HepG2 (cell line): ENCODE data around the gene SMCO4. TPM values are rescaled to one million over a fixed set of nuclear protein-coding genes. Genes with fewer than 3 reads are reported as not detected.

Experiments
- ARID5B ChIP-seq: IDR thresholded peaks from 2 replicates; pipeline ENCODE4 v1.4.0; 2020; ENCODE audit warnings: mild to moderate bottlenecking, missing genetic modification reagents
- ASH2L ChIP-seq: fragments of 300-600, 200-600 bp; sonication (generic); IDR thresholded peaks from 2 replicates; pipeline ENCODE4 v1.7.0; 2017; ENCODE audit warnings: low read depth, mild to moderate bottlenecking, moderate library complexity, mixed read lengths, low read length; ENCODE audit not compliant: insufficient read length
- HDAC2 ChIP-seq: sonication (generic); formaldehyde crosslinking; IDR thresholded peaks from 2 replicates; pipeline ENCODE4 v1.4.0; 2020; ENCODE audit warnings: missing genetic modification reagents
- HNF1B ChIP-seq: sonication (generic); formaldehyde crosslinking; IDR thresholded peaks from 2 replicates; pipeline ENCODE4 v1.5.1; 2020; ENCODE audit warnings: mild to moderate bottlenecking, moderate library complexity, missing genetic modification reagents
- JUND ChIP-seq: sonication (generic); formaldehyde crosslinking; IDR thresholded peaks from 2 replicates; pipeline ENCODE4 v1.8.0; 2022; ENCODE audit warnings: mild to moderate bottlenecking, missing genetic modification reagents
- LCORL ChIP-seq, 2 experiments: fragments of 450-650 bp in 1 of 2; sonication (generic) in 1 of 2; formaldehyde crosslinking in 1 of 2; IDR thresholded peaks; 2 replicates each; pipeline versions ENCODE4 v1.5.0 to v1.6.1; 2017 to 2020; ENCODE audit warnings: antibody characterized with exemption in 1 of 2, missing genetic modification reagents in 1 of 2
- PATZ1 ChIP-seq: sonication (generic); formaldehyde crosslinking; IDR thresholded peaks from 2 replicates; pipeline ENCODE4 v1.4.0; 2020; ENCODE audit warnings: missing genetic modification reagents
- RBFOX2 ChIP-seq: fragments of 200-400 bp; formaldehyde crosslinking; IDR thresholded peaks from 2 replicates; pipeline ENCODE4 v1.6.1; 2017; ENCODE audit warnings: low read depth, mild to moderate bottlenecking, low read length
- SALL1 ChIP-seq: sonication (generic); formaldehyde crosslinking; IDR thresholded peaks from 2 replicates; pipeline ENCODE4 v1.8.0; 2022; ENCODE audit warnings: mild to moderate bottlenecking, missing genetic modification reagents
- ZFP91 ChIP-seq: sonication (generic); formaldehyde crosslinking; IDR thresholded peaks from 2 replicates; pipeline ENCODE4 v1.9.0; 2022; ENCODE audit warnings: missing genetic modification reagents, mild to moderate bottlenecking, borderline replicate concordance
- ZNF317 ChIP-seq: sonication (generic); formaldehyde crosslinking; IDR thresholded peaks from 2 replicates; pipeline ENCODE4 v1.5.0; 2020; ENCODE audit warnings: mild to moderate bottlenecking, missing genetic modification reagents
- ZNF354B ChIP-seq: sonication (generic); formaldehyde crosslinking; IDR thresholded peaks from 2 replicates; pipeline ENCODE4 v1.8.0; 2022; ENCODE audit warnings: mild to moderate bottlenecking, missing genetic modification reagents
- ZNF501 ChIP-seq: sonication (generic); formaldehyde crosslinking; IDR thresholded peaks from 2 replicates; pipeline ENCODE4 v1.5.1; 2020; ENCODE audit warnings: mild to moderate bottlenecking, moderate library complexity, missing genetic modification reagents
- ZNF558 ChIP-seq: sonication (generic); formaldehyde crosslinking; IDR thresholded peaks from 2 replicates; pipeline ENCODE4 v1.9.0; 2022; ENCODE audit warnings: mild to moderate bottlenecking, missing genetic modification reagents, borderline replicate concordance
- polyA plus RNA-seq, 8 experiments: library from polyadenylated mRNA; depleted of rRNA in 3 of 8; stranded (reverse) in 7 of 8; unstranded in 1 of 8; fragments of >200 nt; fragmentation: Illumina TruSeq in 4 of 8; extraction: Trizol in 4 of 8; gene quantifications; 2 replicates each; pipeline versions ENCODE4 v1.2.1 to v1.2.3, GENCODE V29; 2011 to 2016; ENCODE audit warnings: low read depth in 4 of 8, missing spikeins in 1 of 8, mixed read lengths in 1 of 8; ENCODE audit not compliant: insufficient read depth in 1 of 8
- total RNA-seq, 5 experiments: library from RNA; depleted of rRNA; stranded (reverse); fragments of >200 nt; fragmentation: Illumina TruSeq; extraction: Trizol; gene quantifications; 2 replicates each; pipeline ENCODE4 v1.2.3, GENCODE V29; 2016; ENCODE audit warnings: low read depth in 1 of 5

Gene SMCO4
- total and polyA plus RNA-seq, 2 of the 13 experiments (the other 11 are each of a cell fraction or from before 2014, with no cell fraction given): 10.6 to 28.5 TPM

GRCh38 chr11:93541884-93542810, 1.0 kb downstream of the SMCO4 start (continued):
- TF ChIP-seq PATZ1 (CRISPR knock-in tag) (peak; percentile 15; the same call in 1 of the 2 replicates), ZFP91 (peak; percentile 64; the same call in 1 of the 2 replicates), ZNF354B (CRISPR knock-in tag) (no peak), SALL1 (0 out of 2 replicates have a peak, but pooled peaks have one; percentile 30), JUND (CRISPR knock-in tag) (peak; percentile 64; the same call in 1 of the 2 replicates), ASH2L (peak; percentile 19), ZNF317 (0 out of 2 replicates have a peak, but pooled peaks have one; percentile 34), HNF1B (CRISPR knock-in tag) (0 out of 2 replicates have a peak, but pooled peaks have one; percentile 38), ARID5B (CRISPR knock-in tag) (0 out of 2 replicates have a peak, but pooled peaks have one; percentile 7), LCORL (IDR thresholded peaks at IDR 0.05) (no peak), LCORL (CRISPR knock-in tag; IDR thresholded peaks at IDR 0.05) (0 out of 2 replicates have a peak, but pooled peaks have one; percentile 34), RBFOX2 (no peak), ZNF501 (CRISPR knock-in tag) (peak; percentile 68), HDAC2 (CRISPR knock-in tag) (peak; percentile 38; the same call in 1 of the 2 replicates), ZNF558 (CRISPR knock-in tag) (0 out of 2 replicates have a peak, but pooled peaks have one; percentile 19)
